ENCODE data around the gene ZNF234.

DNA sequence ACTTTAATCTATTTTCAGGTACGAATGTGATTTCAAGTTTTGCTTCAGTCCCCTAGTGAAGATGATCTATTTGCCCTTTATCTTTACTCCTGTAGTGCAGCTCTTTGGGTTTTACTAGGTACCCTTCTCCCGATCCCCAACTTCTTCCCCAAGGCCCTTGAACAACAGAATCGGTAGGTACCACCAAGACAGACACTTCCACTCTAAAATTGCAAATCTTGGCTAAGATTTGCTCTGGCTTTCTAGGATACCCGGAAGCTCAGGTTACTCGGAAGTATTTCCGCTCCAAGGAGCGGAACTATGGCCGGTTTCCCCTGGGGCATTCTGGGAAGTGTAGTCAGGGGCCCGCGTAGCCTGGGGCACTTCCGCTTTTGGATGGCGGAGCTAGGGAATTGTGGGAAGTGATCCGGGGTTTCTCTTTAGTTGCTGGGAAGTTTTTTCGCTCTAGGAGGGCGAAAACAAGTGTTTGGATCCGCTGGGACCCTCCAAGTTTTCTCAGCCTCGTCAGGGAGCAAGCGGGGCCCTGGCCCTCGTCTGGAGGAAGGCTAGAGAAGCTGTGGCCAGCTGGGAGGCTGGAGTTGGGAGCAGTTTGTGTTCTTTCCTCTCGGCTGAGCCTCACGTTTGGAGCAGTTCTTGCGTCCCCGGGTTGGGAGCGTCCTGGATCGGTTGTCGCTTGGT lies 65.9 kb downstream of the ZNF234 start:
- TF ChIP-seq, protein P1, sequence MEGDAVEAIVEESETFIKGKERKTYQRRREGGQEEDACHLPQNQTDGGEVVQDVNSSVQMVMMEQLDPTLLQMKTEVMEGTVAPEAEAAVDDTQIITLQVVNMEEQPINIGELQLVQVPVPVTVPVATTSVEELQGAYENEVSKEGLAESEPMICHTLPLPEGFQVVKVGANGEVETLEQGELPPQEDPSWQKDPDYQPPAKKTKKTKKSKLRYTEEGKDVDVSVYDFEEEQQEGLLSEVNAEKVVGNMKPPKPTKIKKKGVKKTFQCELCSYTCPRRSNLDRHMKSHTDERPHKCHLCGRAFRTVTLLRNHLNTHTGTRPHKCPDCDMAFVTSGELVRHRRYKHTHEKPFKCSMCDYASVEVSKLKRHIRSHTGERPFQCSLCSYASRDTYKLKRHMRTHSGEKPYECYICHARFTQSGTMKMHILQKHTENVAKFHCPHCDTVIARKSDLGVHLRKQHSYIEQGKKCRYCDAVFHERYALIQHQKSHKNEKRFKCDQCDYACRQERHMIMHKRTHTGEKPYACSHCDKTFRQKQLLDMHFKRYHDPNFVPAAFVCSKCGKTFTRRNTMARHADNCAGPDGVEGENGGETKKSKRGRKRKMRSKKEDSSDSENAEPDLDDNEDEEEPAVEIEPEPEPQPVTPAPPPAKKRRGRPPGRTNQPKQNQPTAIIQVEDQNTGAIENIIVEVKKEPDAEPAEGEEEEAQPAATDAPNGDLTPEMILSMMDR (IDR thresholded peaks at IDR 0.05; ENCODE audit: insufficient read depth, low read length, poor library complexity, severe bottlenecking) = no peak
- TF ChIP-seq EZH2phosphoT487 (conservative IDR thresholded peaks at IDR 0.05; ENCODE audit: low read length) = no peak

All from SU-DHL-6 (cell line).